HEK293T (cell line): ENCODE results near the gene EPHB2.

Experiments
- CTCF ChIA-PET: fragments of 350-600 bp; formaldehyde crosslinking; extraction: SDS; loops from one replicate; lab custom pipeline; 2021; ENCODE audit warnings: antibody characterized with exemption, inconsistent platforms; lab: Yijun Ruan, JAX
- POLR2A ChIA-PET: fragments of 350-600 bp; formaldehyde crosslinking; extraction: SDS; loops from one replicate; lab custom pipeline; 2020; ENCODE audit warnings: antibody characterized with exemption, inconsistent platforms; lab: Yijun Ruan, JAX
- DNase-seq: peaks from one replicate; pipeline ENCODE4 v3.0.0; 2012; ENCODE audit warnings: mixed read lengths; ENCODE audit errors: extremely low spot score
- ARNT ChIP-seq: fragments of 450-650 bp; IDR thresholded peaks from 2 replicates; pipeline ENCODE4 v1.6.1; 2017; ENCODE audit warnings: mild to moderate bottlenecking
- BHLHE40 ChIP-seq: fragments of 450-650 bp; IDR thresholded peaks from 2 replicates; pipeline ENCODE4 v1.6.1; 2016; ENCODE audit warnings: mild to moderate bottlenecking, moderate library complexity, borderline replicate concordance
- CTBP1 ChIP-seq: fragments of 450-650 bp; IDR thresholded peaks from 2 replicates; pipeline ENCODE4 v1.6.1; 2016; ENCODE audit warnings: borderline replicate concordance
- ELF4 ChIP-seq: fragments of 450-650 bp; IDR thresholded peaks from 2 replicates; pipeline ENCODE4 v1.6.1; 2017; ENCODE audit warnings: antibody characterized with exemption
- FOXA1 ChIP-seq: fragments of 450-650 bp; IDR thresholded peaks from 2 replicates; pipeline ENCODE4 v1.6.1; 2016; ENCODE audit warnings: mild to moderate bottlenecking
- FOXK2 ChIP-seq: fragments of 450-650 bp; IDR thresholded peaks from 2 replicates; pipeline ENCODE4 v1.6.1; 2016; ENCODE audit warnings: mild to moderate bottlenecking
- FOXM1 ChIP-seq: fragments of 450-650 bp; IDR thresholded peaks from 2 replicates; pipeline ENCODE4 v1.6.1; 2017; ENCODE audit warnings: mild to moderate bottlenecking, borderline replicate concordance
- HDGF ChIP-seq: fragments of 450-650 bp; IDR thresholded peaks from 2 replicates; pipeline ENCODE4 v1.6.1; 2017; ENCODE audit warnings: antibody characterized with exemption, borderline replicate concordance
- L3MBTL2 ChIP-seq: fragments of 450-650 bp; conservative IDR thresholded peaks from 2 replicates; pipeline ENCODE4 v1.6.1; 2016; ENCODE audit warnings: mild to moderate bottlenecking
- LEF1 ChIP-seq: fragments of 450-650 bp; IDR thresholded peaks from 2 replicates; pipeline ENCODE4 v1.6.1; 2017; ENCODE audit warnings: mild to moderate bottlenecking, borderline replicate concordance
- NFRKB ChIP-seq: fragments of 450-650 bp; IDR thresholded peaks from 2 replicates; pipeline ENCODE4 v1.6.1; 2016; ENCODE audit warnings: mild to moderate bottlenecking, moderate library complexity
- PKNOX1 ChIP-seq: fragments of 450-650 bp; IDR thresholded peaks from 2 replicates; pipeline ENCODE4 v1.6.1; 2016
- SP1 ChIP-seq: fragments of 450-650 bp; IDR thresholded peaks from 2 replicates; pipeline ENCODE4 v1.6.1; 2017
- SUZ12 ChIP-seq: fragments of 450-650 bp; IDR thresholded peaks from 2 replicates; pipeline ENCODE4 v1.6.1; 2016; ENCODE audit warnings: mild to moderate bottlenecking
- TARDBP ChIP-seq: fragments of 450-650 bp; IDR thresholded peaks from 2 replicates; pipeline ENCODE4 v1.6.1; 2016
- ZNF384 ChIP-seq: fragments of 450-650 bp; IDR thresholded peaks from 2 replicates; pipeline ENCODE4 v1.6.1; 2016

Gene EPHB2

DNA sequence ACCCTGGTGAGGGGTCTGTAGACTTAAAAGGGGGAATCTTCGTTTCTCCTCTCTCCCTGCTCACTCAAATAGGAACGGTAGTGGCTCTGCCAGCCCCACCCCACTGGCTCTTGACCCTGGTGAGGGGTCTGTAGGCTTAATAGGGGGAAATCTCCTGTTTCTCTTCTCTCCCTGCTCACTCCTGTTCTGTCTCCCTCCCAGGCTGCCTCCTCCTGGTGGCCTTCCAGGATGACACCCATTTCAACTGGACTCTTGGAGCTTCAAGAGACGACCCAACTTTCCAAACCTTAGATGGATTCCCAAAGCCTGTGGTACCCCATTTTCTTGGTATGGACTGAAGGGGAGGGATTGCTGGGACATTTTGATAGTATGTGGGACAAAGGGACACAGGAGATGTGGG is 1.4 kb upstream of the EPHB2 start:
- peak; percentile 36 for DNase-seq
- ChIA-PET CTCF (interaction anchor here (0.5 to 0.8 kb wide), 2 partner anchors 26 to 248 kb away, joined by 3 to 5 read pairs; no protein-coding TSS in a partner anchor), POLR2A (no interaction called here)
- TF ChIP-seq FOXM1 (no peak), FOXK2 (no peak)

DNA sequence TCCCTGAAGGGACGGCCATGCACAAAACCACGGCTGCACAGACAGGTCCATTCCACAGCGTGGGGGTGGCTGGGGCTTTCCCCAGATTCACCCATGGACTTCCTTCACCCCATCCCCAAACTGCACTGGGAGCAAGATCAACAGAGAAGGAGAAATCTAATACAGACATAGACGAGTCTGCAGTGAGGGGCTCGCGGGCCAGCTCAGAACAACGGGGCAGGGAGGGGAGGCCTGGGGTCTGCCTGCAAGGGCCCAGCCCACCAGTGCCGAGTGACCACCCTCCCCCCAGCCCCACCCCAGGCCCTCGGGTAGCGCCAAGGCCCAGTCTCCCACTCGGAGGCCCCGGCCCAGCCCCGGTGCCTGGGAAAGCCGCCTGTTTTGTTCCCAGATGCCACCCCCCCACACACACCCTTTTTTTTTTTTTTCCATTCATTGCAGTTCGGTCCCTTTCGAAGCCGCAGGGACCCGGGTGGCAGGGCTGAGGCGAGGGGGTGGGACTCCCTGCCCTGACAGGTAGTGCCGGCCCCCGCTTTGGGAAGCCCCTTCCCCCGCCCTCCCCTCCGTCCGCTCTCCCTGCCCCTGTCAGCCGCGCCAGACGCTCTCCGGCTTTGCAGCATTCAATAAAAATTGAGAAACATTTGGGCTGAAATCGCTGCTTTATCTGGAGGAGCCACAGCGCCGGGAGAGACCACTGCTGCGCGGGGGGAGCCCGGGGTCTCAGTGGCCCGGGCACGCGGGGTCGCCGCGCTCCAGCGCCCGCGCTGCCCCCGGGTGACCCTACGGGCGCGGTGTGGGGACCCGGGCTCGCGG is 543 bp upstream of the EPHB2 start:
- no peak for TF ChIP-seq FOXK2
- TF ChIP-seq SUZ12, result no peak
- no peak for TF ChIP-seq ARNT
- TF ChIP-seq LEF1, result no peak
- no peak for TF ChIP-seq SP1
- TF ChIP-seq ELF4, result no peak
- TF ChIP-seq ZNF384, result no peak
- TF ChIP-seq FOXA1, result no peak
- no peak for TF ChIP-seq CTBP1
- no peak for TF ChIP-seq PKNOX1
- TF ChIP-seq NFRKB, result no peak
- TF ChIP-seq FOXM1, result no peak
- TF ChIP-seq L3MBTL2, result no peak
- no peak for TF ChIP-seq BHLHE40
- no peak for TF ChIP-seq TARDBP
- TF ChIP-seq HDGF, result no peak
- POLR2A ChIA-PET, result no interaction called here
- peak; percentile 74 for DNase-seq
- CTCF ChIA-PET, result interaction anchor here (0.8 kb wide), 1 partner anchor 247 kb away, joined by 3 read pairs; no protein-coding TSS in a partner anchor

- ChIA-PET POLR2A (no interaction called here), CTCF (no interaction called here)
- DNase-seq, result peak; percentile 39
- TF ChIP-seq NFRKB (no peak), FOXM1 (no peak)
Measured at GRCh38 chr1:22711071-22711470, 432 bp downstream of the EPHB2 start.

DNA sequence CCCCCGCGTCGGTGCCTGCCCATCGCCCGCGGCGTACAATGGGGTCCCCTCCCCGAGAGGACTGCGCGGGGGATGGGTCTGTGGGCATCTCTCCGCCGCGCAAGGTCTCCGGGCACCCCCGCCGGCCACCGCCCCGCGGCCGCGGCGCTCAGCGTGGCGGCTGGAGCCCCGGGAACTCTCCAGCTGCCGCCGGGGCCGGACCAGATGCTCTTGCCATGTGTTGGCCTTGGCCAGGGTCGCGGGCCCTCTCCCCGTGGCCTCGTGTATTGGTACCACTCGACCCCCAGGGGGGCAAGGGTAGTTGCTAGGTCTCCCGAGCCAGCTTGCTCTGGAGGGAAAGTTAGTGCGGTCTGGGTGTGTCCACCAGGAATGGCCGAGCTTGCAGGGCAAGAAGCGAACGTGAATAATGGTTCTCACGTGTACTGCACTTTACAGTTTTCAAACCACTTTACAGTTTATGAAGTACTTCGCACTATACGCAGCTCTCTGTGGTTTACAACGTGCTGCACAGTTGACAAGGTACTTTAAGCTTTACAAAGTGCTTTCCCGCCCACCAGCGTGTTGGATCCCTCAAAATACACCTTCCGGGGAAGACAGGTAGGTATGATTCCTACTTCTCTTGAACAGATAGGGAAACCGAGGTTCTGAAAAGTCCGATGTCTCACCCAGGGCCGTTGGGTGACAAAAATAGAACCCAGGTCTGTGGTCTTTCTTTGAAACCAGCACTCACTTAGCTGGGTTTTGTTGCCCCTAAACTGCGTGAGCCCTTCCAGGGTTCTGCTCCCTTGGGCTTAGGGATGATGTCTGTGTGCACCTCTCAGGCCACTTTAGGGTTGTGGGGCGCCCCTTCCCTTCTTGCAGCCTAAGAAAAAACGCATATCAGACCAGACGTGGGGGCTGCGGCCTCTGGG is 1.2 kb downstream of the EPHB2 start:
- TF ChIP-seq L3MBTL2, result no peak; the same call in 1 of the 2 replicates
- TF ChIP-seq LEF1, result no peak
- no peak for TF ChIP-seq FOXM1
- no peak for TF ChIP-seq BHLHE40
- TF ChIP-seq ZNF384, result no peak
- no peak for TF ChIP-seq FOXA1
- no peak for TF ChIP-seq CTBP1
- no peak for TF ChIP-seq ELF4
- no peak for TF ChIP-seq PKNOX1
- no peak for TF ChIP-seq FOXK2
- no peak for TF ChIP-seq ARNT
- TF ChIP-seq TARDBP, result no peak
- no peak for TF ChIP-seq NFRKB
- TF ChIP-seq HDGF, result no peak
- no peak for TF ChIP-seq SUZ12
- TF ChIP-seq SP1, result no peak
- CTCF ChIA-PET, result no interaction called here
- DNase-seq, result no peak
- POLR2A ChIA-PET, result interaction anchor here (0.7 kb wide), 1 partner anchor 31 kb away, joined by 3 read pairs; no protein-coding TSS in a partner anchor

DNA sequence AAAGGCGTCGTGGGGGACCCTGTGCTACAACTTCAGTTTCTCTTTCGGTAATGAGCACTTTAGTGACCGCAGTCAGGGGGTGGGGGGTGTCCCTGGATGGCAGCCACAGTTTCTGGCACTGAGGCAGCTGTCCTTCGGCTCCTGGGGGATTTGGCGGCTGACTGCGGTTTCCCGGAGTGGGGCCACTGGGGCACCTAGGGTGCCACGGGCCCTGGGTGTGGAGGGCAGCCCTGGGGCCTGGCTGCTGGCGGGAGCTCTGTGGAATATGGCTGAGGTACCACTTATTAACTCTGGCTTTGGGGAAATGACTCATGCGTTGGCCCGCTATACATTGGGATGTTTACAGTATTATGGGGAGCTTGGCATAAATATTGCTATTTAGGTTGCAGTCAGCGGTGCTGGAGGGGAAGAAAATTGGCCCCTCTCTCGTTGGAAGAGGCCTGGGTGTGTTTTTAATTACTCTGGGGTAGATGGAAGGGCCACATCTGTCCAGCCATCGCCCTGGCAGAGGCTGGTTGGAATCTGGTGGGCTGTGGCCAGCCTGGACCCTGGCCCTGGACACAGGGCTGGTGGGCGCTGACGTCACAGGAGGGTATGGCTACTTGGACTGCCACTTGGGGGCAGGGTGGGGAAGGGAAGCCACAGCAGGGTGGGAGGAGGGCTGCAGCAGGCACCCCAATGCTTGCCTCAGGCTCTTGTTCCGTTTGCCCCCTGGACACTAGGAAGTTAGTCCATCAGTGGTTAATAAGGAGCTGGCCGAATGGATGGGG is 2.0 kb downstream of the EPHB2 start:
- ChIA-PET POLR2A (no interaction called here), CTCF (interaction anchor here (0.7 kb wide), 2 partner anchors 8 to 218 kb away, joined by 3 to 4 read pairs; no protein-coding TSS in a partner anchor)
- DNase-seq, result no peak
- TF ChIP-seq FOXA1, result no peak
- TF ChIP-seq SP1, result no peak
- TF ChIP-seq CTBP1, result no peak
- TF ChIP-seq ELF4, result no peak
- no peak for TF ChIP-seq ARNT
- TF ChIP-seq L3MBTL2, result no peak
- TF ChIP-seq ZNF384, result no peak
- no peak for TF ChIP-seq TARDBP
- TF ChIP-seq NFRKB, result no peak
- no peak for TF ChIP-seq FOXM1
- TF ChIP-seq SUZ12, result no peak
- TF ChIP-seq FOXK2, result no peak
- no peak for TF ChIP-seq HDGF
- TF ChIP-seq PKNOX1, result no peak
- TF ChIP-seq BHLHE40, result no peak
